Stimulated activated naive CD8-positive, alpha-beta T cell treated with anti-CD3 and anti-CD28 coated beads, Interleukin-15, Interleukin-2, amounts not matched to agents 100 U/mL and 50 U/mL, for 24 hours (primary cell): Measurements from ENCODE around the gene OR52A1.

Experiments
- ATAC-seq: fragments of 150-1000 bp; cut with Tn5 transposase; one replicate; pipeline ENCODE4 v1.10.0; 2021
- DNase-seq: peaks from one replicate; pipeline ENCODE4 v3.0.0; 2021

OR52A1 gene

GRCh38 chr11:5131584-5132335 is 22.8 kb downstream of the OR52A1 start:
- no peak for DNase-seq
- no peak for ATAC-seq

GRCh38 chr11:5129457-5129877 is 25.1 kb downstream of the OR52A1 start:
- ATAC-seq (no peak), DNase-seq (no peak)

GRCh38 chr11:5124891-5125620 is 29.5 kb downstream of the OR52A1 start:
- no peak for ATAC-seq

GRCh38 chr11:5123802-5124521 is 30.6 kb downstream of the OR52A1 start:
- ATAC-seq, result peak; percentile 46
- peak; percentile 44 for DNase-seq

More at GRCh38 chr11:5124891-5125620, 29.5 kb downstream of the OR52A1 start:
- DNase-seq, result no peak

- ATAC-seq, result no peak
- DNase-seq, result no peak
These were observed 35.7 kb downstream of the OR52A1 start for GRCh38 chr11:5118893-5119292.

GRCh38 chr11:5117588-5117987 is 37.0 kb downstream of the OR52A1 start:
- no peak for ATAC-seq

GRCh38 chr11:5115339-5115738 is 39.2 kb downstream of the OR52A1 start:
- DNase-seq (no peak), ATAC-seq (no peak)

More at GRCh38 chr11:5117588-5117987, 37.0 kb downstream of the OR52A1 start:
- no peak for DNase-seq

GRCh38 chr11:5107285-5107684 is 47.3 kb downstream of the OR52A1 start:
- ATAC-seq, result no peak
- DNase-seq, result no peak

GRCh38 chr11:5103066-5103465 is 51.5 kb downstream of the OR52A1 start:
- ATAC-seq (no peak), DNase-seq (no peak)

- no peak for ATAC-seq
- no peak for DNase-seq
These were observed 52.3 kb downstream of the OR52A1 start for GRCh38 chr11:5102246-5102645.

GRCh38 chr11:5096011-5096410 is 58.5 kb downstream of the OR52A1 start:
- DNase-seq (no peak), ATAC-seq (no peak)
